Activated CD8-positive, alpha-beta T cell treated with anti-CD3 and anti-CD28 coated beads, Interleukin-2, amount 10 ng/mL, durations not matched to agents 7 days and 5 days (primary cell): Measurements from ENCODE around the gene METAP1D. TPM values are rescaled to one million over a fixed set of nuclear protein-coding genes. Genes with fewer than 3 reads are reported as not detected.
A peak's percentile ranks its signal among the peaks of the same experiment; 100 is the strongest.

Experiments used
- ATAC-seq: fragments of 150-1000 bp; cut with Tn5 transposase; one replicate; pipeline ENCODE4 v1.10.0; 2021; ENCODE audit warnings: moderate library complexity
- CTCF ChIA-PET: fragments of 350-600 bp; sonication (Branson Sonifier 250); formaldehyde crosslinking; loops from one replicate; lab custom pipeline; 2021; ENCODE audit warnings: antibody characterized with exemption; lab: Charles Lee
- POLR2A ChIA-PET: fragments of 350-600 bp; sonication (Branson Sonifier 250); formaldehyde crosslinking; loops from one replicate; lab custom pipeline; 2021; ENCODE audit warnings: antibody characterized with exemption; lab: Charles Lee
- DNase-seq: peaks from one replicate; pipeline ENCODE4 v3.0.0-alpha.2; 2020
- H3K27ac Mint-ChIP-seq: one replicate; pipeline ENCODE4 v1.8.0; 2021; ENCODE audit warnings: mild to moderate bottlenecking, mixed read lengths
- H3K27me3 Mint-ChIP-seq: one replicate; pipeline ENCODE4 v1.8.0; 2021; ENCODE audit warnings: low read depth, mixed read lengths
- H3K36me3 Mint-ChIP-seq: one replicate; pipeline ENCODE4 v1.8.0; 2021; ENCODE audit warnings: low read depth, mixed read lengths
- H3K4me1 Mint-ChIP-seq: one replicate; pipeline ENCODE4 v1.8.0; 2021; ENCODE audit warnings: low read depth, mixed read lengths
- H3K4me3 Mint-ChIP-seq: one replicate; pipeline ENCODE4 v1.8.0; 2021; ENCODE audit warnings: mild to moderate bottlenecking, mixed read lengths
- H3K9me3 Mint-ChIP-seq: one replicate; pipeline ENCODE4 v1.8.0; 2022; ENCODE audit warnings: mixed read lengths; ENCODE audit not compliant: insufficient read depth
- total RNA-seq, 2 experiments: library from RNA; stranded (reverse); gene quantifications; one replicate each; pipeline ENCODE4 v1.2.3, GENCODE V29; 2021

The METAP1D gene
- total RNA-seq, 2 experiments from 2014 or later: 3.9 to 6.0 TPM

- Mint-ChIP-seq H3K27me3 (peaks cover 69% of the 10 kb centered on the region), H3K4me1 (peaks cover 66% of the 10 kb centered on the region), H3K4me3 (peak overlapping the region; percentile 77), H3K27ac (peak overlapping the region; percentile 73), H3K9me3 (no peaks in the 10 kb centered on the region), H3K36me3 (no peaks in the 10 kb centered on the region)
- ChIA-PET CTCF (interaction anchor here (1.1 to 8.8 kb wide), 10 partner anchors 10 to 398 kb away, joined by 3 to 143 read pairs (median 14); partner anchors contain the start of gene DLX1), POLR2A (interaction anchor here (1.0 kb wide), 1 partner anchor 13 kb away, joined by 3 read pairs; no protein-coding TSS in a partner anchor)
- ATAC-seq: peak; percentile 17
- peak; percentile 54 for DNase-seq
Observed at GRCh38 chr2:172101821-172102390, 102.2 kb downstream of the METAP1D start.

- Mint-ChIP-seq H3K36me3 (no peaks in the 10 kb centered on the region), H3K9me3 (no peaks in the 10 kb centered on the region), H3K27ac (peak within 1 kb of the TSS; percentile 73), H3K27me3 (peaks cover 65% of the 10 kb centered on the region), H3K4me1 (peaks cover 60% of the 10 kb centered on the region), H3K4me3 (peak within 1 kb of the TSS; percentile 77)
- ATAC-seq: peak; percentile 56
- CTCF ChIA-PET: interaction anchor here (0.7 to 8.8 kb wide), 19 partner anchors 11 to 531 kb away, joined by 3 to 143 read pairs (median 5); partner anchors contain the start of gene DLX1
- DNase-seq: peak; percentile 83
- POLR2A ChIA-PET: interaction anchor here (1.0 to 1.5 kb wide), 2 partner anchors 14 to 396 kb away, joined by 3 to 4 read pairs; no protein-coding TSS in a partner anchor
Observed at GRCh38 chr2:172102391-172103359, 102.9 kb downstream of the METAP1D start, which contains the start of gene DLX2. TSS of gene DLX2 (minus strand) at chr2:172102900. CDS start at chr2:172102538, 362 bp downstream.

DNA sequence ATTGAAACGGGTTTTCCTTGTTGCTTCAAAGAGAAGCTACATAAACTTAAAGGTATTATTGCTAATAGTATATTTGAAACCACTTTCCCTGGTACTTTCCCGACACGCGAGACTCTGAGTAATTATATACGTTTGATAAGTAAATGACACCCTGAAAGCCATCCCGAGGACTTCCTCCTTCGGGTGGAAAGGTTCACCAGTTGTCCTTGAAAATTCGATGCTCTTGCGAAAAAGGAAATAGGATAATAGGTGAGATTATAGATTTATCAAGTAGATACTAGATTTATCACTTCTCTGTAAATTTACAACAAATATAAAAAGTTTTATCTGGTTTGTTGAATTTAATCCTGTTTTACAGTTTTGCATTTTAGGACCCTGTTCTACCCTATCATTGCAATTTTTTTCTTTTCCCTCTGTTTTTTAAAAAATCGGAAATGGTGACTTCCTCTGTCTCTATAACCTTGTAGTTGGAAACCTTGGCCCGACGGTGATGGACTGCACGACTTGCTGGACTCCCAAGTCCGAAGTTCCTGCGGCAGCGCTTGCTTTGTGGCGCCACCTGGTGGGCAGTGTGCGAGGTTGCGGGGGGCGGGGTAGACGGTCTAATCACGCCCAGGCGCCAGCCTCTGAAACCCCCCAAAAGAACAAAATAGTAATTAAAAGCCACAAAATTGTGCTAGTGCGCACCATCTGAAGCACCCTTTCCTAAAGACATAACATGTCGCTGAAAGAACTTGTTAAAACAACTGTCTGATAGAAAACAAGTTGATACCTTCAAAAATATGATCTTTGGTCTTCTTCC, 103.9 kb downstream of the METAP1D start:
- ATAC-seq: no peak
- peak overlapping the region; percentile 62 for H3K27ac Mint-ChIP-seq
- POLR2A ChIA-PET: interaction anchor here (1.5 kb wide), 1 partner anchor 397 kb away, joined by 4 read pairs; no protein-coding TSS in a partner anchor
- peaks cover 68% of the 10 kb centered on the region for H3K27me3 Mint-ChIP-seq
- peaks cover 60% of the 10 kb centered on the region for H3K4me1 Mint-ChIP-seq
- peak overlapping the region; percentile 77 for H3K4me3 Mint-ChIP-seq
- no peaks in the 10 kb centered on the region for H3K36me3 Mint-ChIP-seq
- peak; percentile 85 for DNase-seq
- H3K9me3 Mint-ChIP-seq: no peaks in the 10 kb centered on the region
- CTCF ChIA-PET: interaction anchor here (0.7 to 8.8 kb wide), 30 partner anchors 8 to 532 kb away, joined by 3 to 143 read pairs (median 5); partner anchors contain the start of gene DLX1

- CTCF ChIA-PET: interaction anchor here (0.9 to 8.8 kb wide), 19 partner anchors 10 to 506 kb away, joined by 3 to 143 read pairs (median 8); partner anchors contain the start of gene DLX1
- DNase-seq (no peak), ATAC-seq (no peak)
- peak overlapping the region; percentile 69 for H3K4me3 Mint-ChIP-seq
- POLR2A ChIA-PET: no interaction called here
- H3K27me3 Mint-ChIP-seq: peaks cover 76% of the 10 kb centered on the region
- H3K36me3 Mint-ChIP-seq: no peaks in the 10 kb centered on the region
- H3K27ac Mint-ChIP-seq: no peak overlapping the region
- H3K9me3 Mint-ChIP-seq: no peaks in the 10 kb centered on the region
- H3K4me1 Mint-ChIP-seq: peaks cover 58% of the 10 kb centered on the region
Observed at GRCh38 chr2:172105471-172106107, 105.8 kb downstream of the METAP1D start.

DNA sequence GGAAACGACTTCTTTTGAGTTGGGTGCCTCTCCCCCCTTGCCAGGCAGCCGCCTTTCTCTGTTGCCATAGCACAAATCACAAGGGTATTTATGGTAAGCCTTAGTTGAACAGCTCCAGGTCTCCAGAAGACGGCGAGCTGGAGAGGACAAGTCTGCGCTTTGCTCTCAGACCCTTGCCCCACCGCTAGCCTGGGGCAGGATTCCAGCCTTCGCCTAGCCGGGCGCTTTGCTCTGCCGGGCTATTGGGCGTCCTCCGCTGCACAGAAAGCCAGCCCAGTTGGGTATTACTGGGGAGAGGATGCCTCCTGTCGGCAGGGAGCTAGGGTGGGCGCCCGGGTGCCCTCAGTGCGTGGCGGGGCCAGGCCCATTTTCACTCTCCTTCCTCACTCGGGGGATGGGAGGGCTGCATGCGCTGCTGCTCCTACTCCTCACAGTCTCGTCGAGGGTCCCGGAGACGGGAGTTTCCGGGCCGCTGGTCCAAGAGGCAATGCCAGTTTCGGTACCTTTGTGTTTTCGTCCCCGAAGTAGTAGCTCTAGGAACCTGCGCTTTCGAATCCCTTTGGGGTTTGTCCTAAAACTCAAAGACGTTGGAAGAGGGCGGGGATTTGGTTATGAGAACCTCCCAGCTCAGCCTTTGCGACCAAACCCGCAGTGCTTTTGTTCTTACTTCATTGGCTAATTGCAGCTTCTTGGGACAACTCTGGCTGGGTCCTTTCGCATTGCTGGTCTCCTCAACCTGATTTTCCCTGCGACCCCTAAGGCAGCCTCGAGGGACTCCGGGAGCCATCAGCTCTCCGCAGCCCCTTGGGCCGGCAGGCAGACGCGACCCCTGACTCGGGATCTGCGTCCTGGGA, 106.6 kb downstream of the METAP1D start:
- ChIA-PET CTCF (interaction anchor here (0.7 to 8.8 kb wide), 27 partner anchors 9 to 532 kb away, joined by 3 to 143 read pairs (median 5); partner anchors contain the start of gene DLX1), POLR2A (interaction anchor here (0.5 kb wide), 1 partner anchor 1176 kb away, joined by 3 read pairs; no protein-coding TSS in a partner anchor)
- peak; percentile 70 for DNase-seq
- ATAC-seq: peak; percentile 50
- Mint-ChIP-seq H3K36me3 (no peaks in the 10 kb centered on the region), H3K27ac (no peak overlapping the region), H3K27me3 (peaks cover 73% of the 10 kb centered on the region), H3K9me3 (no peaks in the 10 kb centered on the region), H3K4me1 (peaks cover 52% of the 10 kb centered on the region), H3K4me3 (peak overlapping the region; percentile 69)

DNA sequence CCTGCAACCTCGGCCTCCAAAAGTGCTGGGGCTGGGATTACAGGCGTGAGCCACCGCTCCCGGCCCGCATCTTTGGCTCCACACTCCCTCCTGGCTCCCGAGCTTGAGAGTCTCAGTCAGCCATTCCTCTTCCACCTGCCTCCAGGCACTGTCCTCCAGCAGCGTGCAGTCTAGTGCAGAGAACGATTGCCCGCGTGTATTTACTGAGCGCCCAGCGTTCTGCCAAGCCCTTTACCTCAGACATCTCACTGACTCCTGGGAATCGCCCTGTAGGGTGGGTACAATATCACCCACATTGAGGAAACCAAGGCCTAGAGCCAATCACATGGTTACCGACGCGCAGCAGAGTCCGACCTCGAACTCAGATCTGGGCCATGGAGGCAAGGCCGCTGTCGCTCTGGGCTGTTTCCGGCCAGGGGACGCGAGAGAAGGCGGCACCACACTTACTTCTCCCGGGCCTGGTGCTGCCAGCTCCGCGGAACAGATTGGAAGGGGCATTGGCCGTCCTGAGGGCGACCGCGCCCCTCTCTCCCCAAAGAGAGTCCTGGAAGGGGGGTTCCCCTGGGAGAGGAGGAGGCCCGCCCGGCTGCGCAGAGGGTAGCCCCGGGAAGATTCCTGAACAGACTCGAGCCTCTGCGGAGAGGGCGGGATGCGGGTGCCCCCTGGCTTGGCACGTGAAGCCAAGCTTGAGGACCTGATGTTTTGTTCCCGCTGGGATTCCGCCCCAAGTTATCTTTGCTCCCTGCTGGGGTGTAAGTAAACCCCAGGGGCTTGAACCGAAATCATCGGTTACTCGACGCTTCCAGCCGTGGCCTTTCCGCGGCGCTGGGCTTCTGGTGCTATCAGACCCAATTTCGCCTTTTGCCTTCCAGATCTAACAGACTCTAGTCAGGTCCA, 108.2 kb downstream of the METAP1D start:
- no peak overlapping the region for H3K4me3 Mint-ChIP-seq
- DNase-seq (no peak), ATAC-seq (no peak)
- CTCF ChIA-PET: interaction anchor here (1.0 to 8.8 kb wide), 6 partner anchors 7 to 404 kb away, joined by 3 to 143 read pairs (median 14); partner anchors contain the start of gene DLX1
- H3K4me1 Mint-ChIP-seq: peaks cover 38% of the 10 kb centered on the region
- no peak overlapping the region for H3K27ac Mint-ChIP-seq
- no peaks in the 10 kb centered on the region for H3K9me3 Mint-ChIP-seq
- H3K27me3 Mint-ChIP-seq: peaks cover 66% of the 10 kb centered on the region
- POLR2A ChIA-PET: no interaction called here
- no peaks in the 10 kb centered on the region for H3K36me3 Mint-ChIP-seq

DNA sequence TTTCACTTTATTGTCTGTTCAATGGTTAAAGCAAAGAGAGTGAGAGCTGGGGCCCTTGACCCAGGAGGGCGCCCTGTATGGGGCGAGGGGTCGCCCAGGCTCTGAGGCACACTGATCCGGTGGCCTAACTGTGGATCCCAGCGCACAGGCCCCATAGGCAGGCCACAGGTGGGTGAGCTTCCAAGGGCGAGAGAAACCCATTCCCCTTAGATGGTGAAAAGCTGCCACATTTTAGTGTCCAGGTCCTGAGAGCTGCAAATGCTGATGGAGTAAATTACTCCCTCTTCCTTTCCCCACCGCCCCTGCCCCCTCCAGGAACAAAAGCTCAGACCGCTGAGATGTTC, 108.8 kb downstream of the METAP1D start:
- ChIA-PET POLR2A (no interaction called here), CTCF (interaction anchor here (1.0 to 8.8 kb wide), 2 partner anchors 358 to 405 kb away, joined by 3 to 143 read pairs; no protein-coding TSS in a partner anchor)
- Mint-ChIP-seq H3K4me3 (no peak overlapping the region), H3K27ac (no peak overlapping the region), H3K27me3 (peaks cover 66% of the 10 kb centered on the region), H3K36me3 (no peaks in the 10 kb centered on the region), H3K4me1 (peaks cover 32% of the 10 kb centered on the region), H3K9me3 (no peaks in the 10 kb centered on the region)
- no peak for ATAC-seq
- DNase-seq: no peak

DNA sequence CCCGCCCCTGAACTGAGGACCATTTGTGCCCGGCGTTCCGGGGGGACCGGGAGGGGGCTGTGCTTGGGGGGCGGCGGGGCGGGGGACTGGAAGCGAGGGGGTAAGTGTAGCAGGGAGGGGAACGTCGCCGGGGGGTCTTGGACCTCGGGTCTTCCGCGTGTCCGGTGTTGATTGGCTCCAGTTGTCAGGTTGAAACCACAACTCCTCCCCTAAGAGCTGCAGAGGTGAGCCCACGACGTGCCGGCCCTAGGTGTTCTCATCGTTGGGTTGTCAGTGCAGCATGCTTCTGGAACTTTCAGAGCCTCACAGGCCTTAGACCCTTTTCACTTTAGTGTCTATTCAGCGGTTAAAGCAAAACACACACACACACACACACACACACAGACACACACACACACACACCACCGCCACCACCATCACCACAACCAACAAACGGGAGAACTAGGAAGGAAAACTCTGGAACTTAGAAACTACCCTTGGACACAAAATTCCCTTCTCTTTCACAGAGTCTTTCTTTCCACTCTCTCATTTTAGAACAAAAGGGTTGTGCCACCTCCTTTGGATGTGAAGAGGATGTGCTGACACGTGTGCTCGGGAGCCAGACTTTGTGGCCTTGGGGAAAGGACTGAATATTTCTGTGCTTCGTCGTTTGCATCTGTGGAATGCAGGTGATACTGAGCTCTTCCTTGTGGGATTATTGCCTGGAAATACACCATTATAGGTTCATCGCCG, 109.7 kb downstream of the METAP1D start:
- Mint-ChIP-seq H3K36me3 (no peaks in the 10 kb centered on the region), H3K27me3 (peaks cover 60% of the 10 kb centered on the region), H3K9me3 (no peaks in the 10 kb centered on the region), H3K4me1 (peaks cover 24% of the 10 kb centered on the region), H3K27ac (no peak overlapping the region), H3K4me3 (no peak overlapping the region)
- CTCF ChIA-PET: interaction anchor here (1.0 to 8.8 kb wide), 2 partner anchors 97 to 406 kb away, joined by 3 to 143 read pairs; no protein-coding TSS in a partner anchor
- POLR2A ChIA-PET: interaction anchor here (0.6 kb wide), 1 partner anchor 176 kb away, joined by 3 read pairs; no protein-coding TSS in a partner anchor
- DNase-seq (no peak), ATAC-seq (no peak)
